Measurements from ENCODE around the gene ZNF487. TPM values are rescaled to one million over a fixed set of nuclear protein-coding genes. Genes with fewer than 3 reads are reported as not detected.

ZNF487 gene
- total and polyA plus RNA-seq, 2 of the 13 experiments (the other 11 are each of a cell fraction or from before 2014, with no cell fraction given), result 7.4 to 8.8 TPM

DNA sequence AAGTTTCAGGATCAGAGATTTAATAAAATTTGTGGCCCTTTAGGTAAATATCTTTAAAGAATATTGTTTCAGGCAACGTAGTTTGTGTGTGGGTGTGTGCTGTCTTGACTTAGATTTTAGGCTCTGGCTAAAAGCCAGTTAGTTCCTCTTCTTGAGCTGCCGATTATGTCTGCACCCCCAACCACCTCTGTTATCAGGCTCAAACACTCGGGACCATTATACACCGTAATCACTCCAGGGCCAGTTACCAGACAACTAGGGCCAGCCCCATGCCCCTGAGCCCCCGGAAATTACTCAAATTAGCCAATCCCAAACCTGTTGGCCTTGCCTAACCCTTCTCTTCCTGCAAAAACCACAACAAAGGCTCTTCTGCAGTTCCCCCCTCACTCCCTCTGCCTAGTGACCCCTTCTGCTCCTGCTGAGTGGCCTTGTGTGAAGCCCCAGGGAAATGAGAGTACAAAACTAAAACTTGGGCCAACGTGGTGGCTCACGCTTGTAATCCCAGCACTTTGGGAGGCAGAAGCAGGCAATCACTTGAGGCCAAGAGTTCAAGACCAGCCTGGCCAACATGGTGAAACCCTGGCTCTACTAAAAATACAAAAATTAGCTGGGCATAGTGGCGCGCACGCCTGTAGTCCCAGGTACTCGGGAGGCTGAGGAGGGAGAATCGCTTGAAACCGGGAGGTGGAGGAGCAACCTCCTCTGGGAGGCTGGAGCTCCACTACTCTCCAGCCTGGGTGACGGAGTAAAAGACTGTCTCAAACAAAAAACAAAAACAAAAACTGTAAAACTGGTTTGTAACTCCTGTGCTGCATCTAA is 18.8 kb upstream of the ZNF487 start (continued):
- no peak for TF ChIP-seq PCBP2 (optimal IDR thresholded peaks at IDR 0.05; ENCODE audit: low read depth, low read length, poor library complexity, severe bottlenecking)
- no peak for TF ChIP-seq ZBTB8A (CRISPR knock-in tag; IDR thresholded peaks at IDR 0.05; ENCODE audit: borderline replicate concordance, low read depth)
- no peak for TF ChIP-seq NR3C1 (CRISPR knock-in tag; IDR thresholded peaks at IDR 0.05)
- TF ChIP-seq ZNF207 (IDR thresholded peaks at IDR 0.05; ENCODE audit: borderline replicate concordance), result no peak
- no peak for TF ChIP-seq U2AF2 (IDR thresholded peaks at IDR 0.05; ENCODE audit: low read depth, low read length)
- TF ChIP-seq, protein P1, sequence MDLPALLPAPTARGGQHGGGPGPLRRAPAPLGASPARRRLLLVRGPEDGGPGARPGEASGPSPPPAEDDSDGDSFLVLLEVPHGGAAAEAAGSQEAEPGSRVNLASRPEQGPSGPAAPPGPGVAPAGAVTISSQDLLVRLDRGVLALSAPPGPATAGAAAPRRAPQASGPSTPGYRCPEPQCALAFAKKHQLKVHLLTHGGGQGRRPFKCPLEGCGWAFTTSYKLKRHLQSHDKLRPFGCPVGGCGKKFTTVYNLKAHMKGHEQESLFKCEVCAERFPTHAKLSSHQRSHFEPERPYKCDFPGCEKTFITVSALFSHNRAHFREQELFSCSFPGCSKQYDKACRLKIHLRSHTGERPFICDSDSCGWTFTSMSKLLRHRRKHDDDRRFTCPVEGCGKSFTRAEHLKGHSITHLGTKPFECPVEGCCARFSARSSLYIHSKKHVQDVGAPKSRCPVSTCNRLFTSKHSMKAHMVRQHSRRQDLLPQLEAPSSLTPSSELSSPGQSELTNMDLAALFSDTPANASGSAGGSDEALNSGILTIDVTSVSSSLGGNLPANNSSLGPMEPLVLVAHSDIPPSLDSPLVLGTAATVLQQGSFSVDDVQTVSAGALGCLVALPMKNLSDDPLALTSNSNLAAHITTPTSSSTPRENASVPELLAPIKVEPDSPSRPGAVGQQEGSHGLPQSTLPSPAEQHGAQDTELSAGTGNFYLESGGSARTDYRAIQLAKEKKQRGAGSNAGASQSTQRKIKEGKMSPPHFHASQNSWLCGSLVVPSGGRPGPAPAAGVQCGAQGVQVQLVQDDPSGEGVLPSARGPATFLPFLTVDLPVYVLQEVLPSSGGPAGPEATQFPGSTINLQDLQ (CRISPR knock-in tag; IDR thresholded peaks at IDR 0.05), result no peak
- no peak for TF ChIP-seq RBFOX2 (IDR thresholded peaks at IDR 0.05; ENCODE audit: low read depth, low read length)
- TF ChIP-seq ZNF790 (CRISPR knock-in tag; IDR thresholded peaks at IDR 0.05; ENCODE audit: borderline replicate concordance), result no peak
- TF ChIP-seq EED (CRISPR knock-in tag; IDR thresholded peaks at IDR 0.05), result no peak
- TF ChIP-seq, protein P2, sequence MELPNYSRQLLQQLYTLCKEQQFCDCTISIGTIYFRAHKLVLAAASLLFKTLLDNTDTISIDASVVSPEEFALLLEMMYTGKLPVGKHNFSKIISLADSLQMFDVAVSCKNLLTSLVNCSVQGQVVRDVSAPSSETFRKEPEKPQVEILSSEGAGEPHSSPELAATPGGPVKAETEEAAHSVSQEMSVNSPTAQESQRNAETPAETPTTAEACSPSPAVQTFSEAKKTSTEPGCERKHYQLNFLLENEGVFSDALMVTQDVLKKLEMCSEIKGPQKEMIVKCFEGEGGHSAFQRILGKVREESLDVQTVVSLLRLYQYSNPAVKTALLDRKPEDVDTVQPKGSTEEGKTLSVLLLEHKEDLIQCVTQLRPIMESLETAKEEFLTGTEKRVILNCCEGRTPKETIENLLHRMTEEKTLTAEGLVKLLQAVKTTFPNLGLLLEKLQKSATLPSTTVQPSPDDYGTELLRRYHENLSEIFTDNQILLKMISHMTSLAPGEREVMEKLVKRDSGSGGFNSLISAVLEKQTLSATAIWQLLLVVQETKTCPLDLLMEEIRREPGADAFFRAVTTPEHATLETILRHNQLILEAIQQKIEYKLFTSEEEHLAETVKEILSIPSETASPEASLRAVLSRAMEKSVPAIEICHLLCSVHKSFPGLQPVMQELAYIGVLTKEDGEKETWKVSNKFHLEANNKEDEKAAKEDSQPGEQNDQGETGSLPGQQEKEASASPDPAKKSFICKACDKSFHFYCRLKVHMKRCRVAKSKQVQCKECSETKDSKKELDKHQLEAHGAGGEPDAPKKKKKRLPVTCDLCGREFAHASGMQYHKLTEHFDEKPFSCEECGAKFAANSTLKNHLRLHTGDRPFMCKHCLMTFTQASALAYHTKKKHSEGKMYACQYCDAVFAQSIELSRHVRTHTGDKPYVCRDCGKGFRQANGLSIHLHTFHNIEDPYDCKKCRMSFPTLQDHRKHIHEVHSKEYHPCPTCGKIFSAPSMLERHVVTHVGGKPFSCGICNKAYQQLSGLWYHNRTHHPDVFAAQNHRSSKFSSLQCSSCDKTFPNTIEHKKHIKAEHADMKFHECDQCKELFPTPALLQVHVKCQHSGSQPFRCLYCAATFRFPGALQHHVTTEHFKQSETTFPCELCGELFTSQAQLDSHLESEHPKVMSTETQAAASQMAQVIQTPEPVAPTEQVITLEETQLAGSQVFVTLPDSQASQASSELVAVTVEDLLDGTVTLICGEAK (IDR thresholded peaks at IDR 0.05), result no peak
- TF ChIP-seq, protein P2 (CRISPR knock-in tag; IDR thresholded peaks at IDR 0.05), result no peak; the same call in 1 of the 2 replicates
- TF ChIP-seq ZNF619 (CRISPR knock-in tag; IDR thresholded peaks at IDR 0.05), result no peak
- TF ChIP-seq ZNF839 (CRISPR knock-in tag; IDR thresholded peaks at IDR 0.05; ENCODE audit: borderline replicate concordance), result no peak
- TF ChIP-seq, protein P3, sequence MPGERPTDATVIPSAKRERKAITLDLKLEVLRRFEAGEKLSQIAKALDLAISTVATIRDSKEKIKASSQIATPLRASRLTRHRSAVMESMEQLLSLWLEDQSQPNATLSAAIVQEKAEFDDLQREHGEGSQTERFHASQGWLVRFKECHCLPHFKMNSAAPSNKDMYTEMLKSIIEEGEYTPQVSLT (CRISPR knock-in tag; IDR thresholded peaks at IDR 0.05; ENCODE audit: borderline replicate concordance, low read depth), result no peak
- TF ChIP-seq BCL6 (CRISPR knock-in tag; IDR thresholded peaks at IDR 0.05), result peak; percentile 51; the same call in 1 of the 2 replicates
- TF ChIP-seq ZMYM3 (CRISPR knock-in tag; IDR thresholded peaks at IDR 0.05), result peak; percentile 94
- no peak for TF ChIP-seq STAG1 (CRISPR knock-in tag; IDR thresholded peaks at IDR 0.05)

Measured in HepG2 (cell line).